ENCODE data around the gene RNF152. TPM values are rescaled to one million over a fixed set of nuclear protein-coding genes. Genes with fewer than 3 reads are reported as not detected.

RNF152 gene
- total RNA-seq, 4 donors from 2014 or later = 11.8 to 16.7 (median 12.8) TPM

DNA sequence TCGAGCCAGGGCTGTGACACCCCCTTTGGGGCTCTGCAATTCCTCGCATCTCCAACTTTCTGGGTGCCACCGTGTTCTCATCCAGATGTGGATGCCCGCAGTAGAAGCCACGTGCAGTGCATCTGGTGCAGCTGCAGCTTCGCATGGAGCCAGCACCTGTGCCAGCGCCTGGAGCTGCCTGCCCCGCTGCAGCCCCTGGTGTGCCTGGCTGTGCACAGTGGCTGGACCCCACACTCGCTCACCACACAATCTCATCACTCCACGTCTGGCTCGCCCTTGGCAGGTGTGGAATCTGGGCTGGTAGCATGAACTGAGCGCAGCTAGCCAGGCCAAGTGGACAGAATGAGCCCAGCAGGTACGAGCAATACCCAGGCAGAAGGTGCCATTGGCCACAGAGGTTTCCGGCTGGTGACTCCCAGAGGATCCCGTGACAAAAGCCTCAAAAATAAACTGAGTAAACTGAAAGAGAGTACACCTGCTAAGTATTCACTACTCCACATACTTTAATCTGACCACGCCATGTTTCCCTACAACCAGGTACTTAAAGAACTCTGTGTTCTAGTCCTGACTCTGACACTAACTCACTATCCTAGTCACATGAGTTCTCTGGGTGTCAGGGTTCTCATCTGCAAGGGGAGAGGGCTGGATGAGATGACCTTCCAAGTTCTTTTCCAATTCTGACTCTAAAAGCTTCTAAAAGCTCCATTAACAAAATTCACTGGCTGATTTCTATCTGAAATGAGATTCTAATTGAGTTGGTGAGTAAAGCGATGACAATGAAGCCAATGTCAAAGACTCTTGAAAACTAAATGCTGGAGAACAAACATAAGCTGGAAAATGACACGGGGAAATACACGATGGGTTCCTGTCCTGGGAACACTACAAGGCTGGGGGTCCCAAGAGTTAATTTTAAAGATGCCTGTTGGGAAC is 37.1 kb downstream of the RNF152 start:
- 91 to 93% methylated on average over 19 of the region's 19 CpGs for WGBS, 2 donors
- no peak for TF ChIP-seq POLR2A (IDR thresholded peaks at IDR 0.05)
- no peak for TF ChIP-seq EP300 (IDR thresholded peaks at IDR 0.05)
- TF ChIP-seq, protein P1, sequence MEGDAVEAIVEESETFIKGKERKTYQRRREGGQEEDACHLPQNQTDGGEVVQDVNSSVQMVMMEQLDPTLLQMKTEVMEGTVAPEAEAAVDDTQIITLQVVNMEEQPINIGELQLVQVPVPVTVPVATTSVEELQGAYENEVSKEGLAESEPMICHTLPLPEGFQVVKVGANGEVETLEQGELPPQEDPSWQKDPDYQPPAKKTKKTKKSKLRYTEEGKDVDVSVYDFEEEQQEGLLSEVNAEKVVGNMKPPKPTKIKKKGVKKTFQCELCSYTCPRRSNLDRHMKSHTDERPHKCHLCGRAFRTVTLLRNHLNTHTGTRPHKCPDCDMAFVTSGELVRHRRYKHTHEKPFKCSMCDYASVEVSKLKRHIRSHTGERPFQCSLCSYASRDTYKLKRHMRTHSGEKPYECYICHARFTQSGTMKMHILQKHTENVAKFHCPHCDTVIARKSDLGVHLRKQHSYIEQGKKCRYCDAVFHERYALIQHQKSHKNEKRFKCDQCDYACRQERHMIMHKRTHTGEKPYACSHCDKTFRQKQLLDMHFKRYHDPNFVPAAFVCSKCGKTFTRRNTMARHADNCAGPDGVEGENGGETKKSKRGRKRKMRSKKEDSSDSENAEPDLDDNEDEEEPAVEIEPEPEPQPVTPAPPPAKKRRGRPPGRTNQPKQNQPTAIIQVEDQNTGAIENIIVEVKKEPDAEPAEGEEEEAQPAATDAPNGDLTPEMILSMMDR (IDR thresholded peaks at IDR 0.05) = no peak
- DNase-seq (ENCODE audit: low spot score in 2 of 2) = no peak
- no peak overlapping the region for H3K27ac ChIP-seq
- no peaks in the 10 kb centered on the region for H3K36me3 ChIP-seq
- no peaks in the 10 kb centered on the region for H3K9me3 ChIP-seq
- no peak overlapping the region for H3K4me3 ChIP-seq
- no peaks in the 10 kb centered on the region for H3K27me3 ChIP-seq
- no peaks in the 10 kb centered on the region for H3K4me1 ChIP-seq

DNA sequence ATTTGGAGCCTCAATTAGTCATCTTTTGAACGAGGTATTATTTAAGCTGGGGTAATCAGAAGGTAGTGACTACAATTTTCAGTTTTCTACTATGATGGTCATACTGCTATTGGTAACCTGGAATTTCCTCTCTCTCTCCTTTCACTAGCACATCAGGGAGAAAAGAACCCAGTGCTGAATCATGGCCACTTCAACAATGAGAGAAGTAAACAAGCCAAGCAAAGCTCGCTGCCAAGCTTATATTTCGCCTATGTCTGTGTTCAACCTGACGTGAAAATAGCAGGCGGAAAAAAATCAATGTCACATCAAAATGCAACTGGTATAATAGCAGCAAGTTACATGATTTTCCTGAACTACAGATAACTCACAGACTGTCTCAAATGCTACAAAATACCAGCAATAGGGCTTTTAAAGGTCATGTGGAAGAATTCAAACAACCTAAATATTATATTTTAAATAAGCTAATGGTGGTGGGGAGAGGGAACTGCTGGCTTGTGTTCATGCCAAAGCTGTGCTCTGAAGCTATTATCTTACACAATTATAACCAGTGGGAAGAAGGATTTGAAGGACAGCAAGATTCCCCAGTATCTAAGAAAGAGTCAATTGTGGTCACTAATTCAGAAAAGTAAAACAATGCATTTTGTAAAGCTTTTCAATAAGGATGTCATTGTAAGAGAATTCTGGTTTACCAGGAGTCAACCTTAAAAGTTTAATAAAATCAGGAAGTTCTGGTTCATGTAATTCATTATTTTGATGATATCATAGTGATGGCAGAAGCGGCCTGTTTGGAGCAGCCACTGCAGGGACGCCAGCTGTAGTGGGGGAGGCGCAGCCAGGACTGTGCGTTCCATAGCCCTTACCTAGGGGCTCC is 38.0 kb downstream of the RNF152 start:
- H3K4me1 ChIP-seq = no peaks in the 10 kb centered on the region
- H3K27ac ChIP-seq = no peak overlapping the region
- WGBS, 2 donors = 65 to 72% methylated on average over 9 of the region's 9 CpGs
- no peaks in the 10 kb centered on the region for H3K27me3 ChIP-seq
- no peaks in the 10 kb centered on the region for H3K9me3 ChIP-seq
- no peak for TF ChIP-seq EP300 (IDR thresholded peaks at IDR 0.05)
- no peak for TF ChIP-seq POLR2A (IDR thresholded peaks at IDR 0.05)
- TF ChIP-seq, protein P1 (IDR thresholded peaks at IDR 0.05) = no peak
- DNase-seq (ENCODE audit: low spot score in 2 of 2) = no peak
- no peak overlapping the region for H3K4me3 ChIP-seq
- no peaks in the 10 kb centered on the region for H3K36me3 ChIP-seq

DNA sequence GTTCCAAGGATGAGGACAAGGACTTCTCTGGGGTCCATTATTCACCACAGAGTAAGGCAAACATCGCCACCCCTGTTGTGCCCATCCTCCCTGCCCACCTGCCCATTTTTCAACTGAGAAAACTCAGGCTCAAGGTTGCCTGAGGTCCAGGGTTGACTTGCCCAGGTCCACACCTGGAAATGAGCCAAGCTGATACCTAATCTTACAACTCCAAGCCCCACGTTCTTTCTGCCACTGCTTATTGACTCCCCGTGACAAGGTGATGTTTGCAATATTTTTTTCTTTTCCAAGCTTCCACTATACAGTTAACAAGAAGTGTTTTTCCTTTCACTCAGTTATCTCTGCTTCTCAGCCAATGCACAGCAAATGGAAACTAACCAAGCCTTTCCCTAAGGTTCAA is 39.0 kb downstream of the RNF152 start:
- Histone ChIP-seq H3K9me3 (no peaks in the 10 kb centered on the region), H3K4me1 (no peaks in the 10 kb centered on the region), H3K27me3 (no peaks in the 10 kb centered on the region), H3K4me3 (no peak overlapping the region), H3K27ac (no peak overlapping the region), H3K36me3 (no peaks in the 10 kb centered on the region)
- no peak for DNase-seq (ENCODE audit: low spot score in 2 of 2)
- TF ChIP-seq EP300 (IDR thresholded peaks at IDR 0.05) (no peak), POLR2A (IDR thresholded peaks at IDR 0.05) (no peak)
- TF ChIP-seq, protein P1 (IDR thresholded peaks at IDR 0.05) = no peak
- WGBS, 2 donors = 84 to 89% methylated on average over 3 of the region's 3 CpGs

DNA sequence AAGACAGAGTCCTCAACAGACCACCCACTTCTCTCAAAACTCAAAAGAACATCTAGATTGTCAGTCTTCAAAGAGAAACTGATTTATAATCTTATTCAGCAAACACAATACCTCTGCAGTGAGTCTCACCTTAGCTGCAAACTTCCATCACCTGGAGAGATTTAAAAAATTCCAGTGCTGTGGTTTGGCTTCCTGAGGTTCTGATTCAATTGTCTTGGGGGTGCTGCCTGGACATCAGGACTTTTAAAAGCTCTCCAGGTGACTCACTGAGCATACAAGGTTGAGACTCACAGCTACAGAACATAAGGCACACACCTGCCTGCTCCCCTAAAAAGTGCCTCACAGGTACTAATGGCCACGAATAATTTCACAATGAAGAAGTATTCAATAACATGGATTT is 40.3 kb downstream of the RNF152 start:
- no peak overlapping the region for H3K27ac ChIP-seq
- TF ChIP-seq, protein P1 (IDR thresholded peaks at IDR 0.05) = no peak
- TF ChIP-seq POLR2A (IDR thresholded peaks at IDR 0.05) (no peak), EP300 (IDR thresholded peaks at IDR 0.05) (no peak)
- H3K4me1 ChIP-seq = no peaks in the 10 kb centered on the region

More for the DNA sequence above, 40.3 kb downstream of the RNF152 start:
- DNase-seq (ENCODE audit: low spot score in 2 of 2) = no peak
- Histone ChIP-seq H3K36me3 (no peaks in the 10 kb centered on the region), H3K27me3 (no peaks in the 10 kb centered on the region), H3K4me3 (no peak overlapping the region), H3K9me3 (no peaks in the 10 kb centered on the region)
- 56 to 59% methylated on average over 1 of the region's 1 CpG for WGBS, 2 donors
